Endodermal cell (in vitro differentiated cells): ENCODE results near the gene RCAN1. TPM values are rescaled to one million over a fixed set of nuclear protein-coding genes. Genes with fewer than 3 reads are reported as not detected.

Source experiments
- DNase-seq: peaks from one replicate; pipeline ENCODE4 v3.0.0-alpha.2; 2017
- H3K27ac ChIP-seq: 2 replicates; pipeline ENCODE4 v1.5.1; 2013; ENCODE audit warnings: mild to moderate bottlenecking, low read depth, low read length, moderate library complexity
- H3K27me3 ChIP-seq: 2 replicates; pipeline ENCODE4 v1.6.1; 2013; ENCODE audit warnings: mild to moderate bottlenecking, low read length, moderate library complexity; ENCODE audit not compliant: insufficient read depth, control insufficient read depth, poor library complexity, severe bottlenecking
- H3K36me3 ChIP-seq: 2 replicates; pipeline ENCODE4 v1.7.0; 2013; ENCODE audit warnings: mild to moderate bottlenecking, low read length, moderate library complexity; ENCODE audit not compliant: control insufficient read depth, insufficient read depth
- H3K4me1 ChIP-seq: one replicate; pipeline ENCODE4 v1.7.0; 2013; ENCODE audit warnings: low read length; ENCODE audit not compliant: control insufficient read depth, insufficient read depth
- H3K4me3 ChIP-seq: 2 replicates; pipeline ENCODE4 v1.5.1; 2013; ENCODE audit warnings: mild to moderate bottlenecking, low read length, moderate library complexity
- H3K9ac ChIP-seq: 2 replicates; pipeline ENCODE4 v1.6.1; 2013; ENCODE audit warnings: mild to moderate bottlenecking, low read length, moderate library complexity; ENCODE audit not compliant: poor library complexity, severe bottlenecking; ENCODE audit errors: extremely low read depth
- H3K9me3 ChIP-seq: 2 replicates; pipeline ENCODE4 v1.6.1; 2013; ENCODE audit warnings: mild to moderate bottlenecking, low read length, moderate library complexity; ENCODE audit not compliant: control insufficient read depth
- H3K27ac Mint-ChIP-seq: 2 replicates; pipeline ENCODE4 v1.8.0; 2020; ENCODE audit warnings: mixed read lengths
- H3K27me3 Mint-ChIP-seq: 2 replicates; pipeline ENCODE4 v1.8.0; 2021; ENCODE audit warnings: mild to moderate bottlenecking, mixed read lengths; ENCODE audit not compliant: insufficient read depth
- H3K36me3 Mint-ChIP-seq: 2 replicates; pipeline ENCODE4 v1.8.0; 2020; ENCODE audit warnings: low read depth, mixed read lengths
- H3K4me1 Mint-ChIP-seq: 2 replicates; pipeline ENCODE4 v1.8.0; 2020; ENCODE audit warnings: mixed read lengths
- H3K4me3 Mint-ChIP-seq: 2 replicates; pipeline ENCODE4 v1.8.0; 2020; ENCODE audit warnings: mild to moderate bottlenecking, moderate library complexity, mixed read lengths
- H3K9me3 Mint-ChIP-seq: 2 replicates; pipeline ENCODE4 v1.8.0; 2020; ENCODE audit warnings: mild to moderate bottlenecking, mixed read lengths
- WGBS, 2 experiments: methylation state at CpG; one replicate each; pipeline versions ENCODE4 v1.1.5 to v1.1.7; 2013; ENCODE audit warnings: missing lambda C conversion rate in 2 of 2, mixed read lengths in 1 of 2; ENCODE audit not compliant: insufficient coverage in 1 of 2, insufficient read length in 1 of 2; 5-methylcytosine and 5-hydroxymethylcytosine counted together
- total RNA-seq, 2 donors: library from RNA; stranded (reverse); fragmentation: NEBNext Ultra II Directional in 1 of 2; extraction: Animal tissue kit (Norgen Biotek cat#: 25700) in 1 of 2; gene quantifications; 2 replicates in 1 of 2; 3 replicates in 1 of 2; pipeline ENCODE4 v1.2.1, GENCODE V29; 2021
- TF ChIP-seq, protein P1 (sequence below): fragments of 200-600 bp; sonication (generic); conservative IDR thresholded peaks from 2 replicates; pipeline ENCODE4 v1.5.0; 2021; ENCODE audit warnings: antibody characterized with exemption, mild to moderate bottlenecking

Gene RCAN1
- total RNA-seq, 2 donors from 2014 or later: 6.1 to 6.7 TPM

DNA sequence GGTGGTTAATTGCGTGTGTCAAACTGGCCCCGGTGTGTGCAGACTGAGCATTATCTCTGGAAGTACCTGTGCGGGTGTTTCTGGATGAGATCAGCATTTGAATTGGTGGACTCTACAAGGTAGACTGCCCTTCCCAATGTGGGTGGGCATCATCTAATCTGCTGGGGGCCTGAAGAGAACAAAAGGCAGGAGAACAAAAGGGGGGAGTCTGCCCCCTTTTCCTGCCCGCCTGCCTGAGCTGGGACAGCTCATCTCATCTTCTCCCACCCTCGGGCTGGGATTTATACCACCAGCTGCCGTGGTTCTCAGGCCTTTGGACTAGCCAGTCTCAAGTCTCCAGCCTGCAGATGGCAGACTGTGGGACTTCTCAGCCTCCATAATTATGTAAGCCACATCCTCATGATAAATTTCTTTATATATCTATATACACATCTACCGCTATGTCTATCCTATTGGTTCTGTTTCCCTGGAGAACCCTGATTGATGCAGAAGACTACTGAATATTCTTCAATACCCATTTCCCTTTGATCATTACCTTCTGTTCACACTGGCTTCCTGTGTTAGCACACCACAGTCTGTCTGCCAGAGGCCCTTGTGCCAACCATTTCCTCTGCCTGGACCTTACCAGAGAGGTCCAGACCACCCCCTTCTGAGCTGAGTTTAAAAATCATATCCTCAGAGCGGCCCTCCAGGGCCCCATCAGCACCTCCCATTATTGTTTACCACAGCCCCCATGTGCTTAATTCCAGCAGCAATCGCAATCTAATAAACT, 25.2 kb downstream of the RCAN1 start:
- H3K9me3 Mint-ChIP-seq: peaks cover 13% of the 10 kb centered on the region
- H3K9me3 ChIP-seq: no peaks in the 10 kb centered on the region
- H3K9ac ChIP-seq: no peak overlapping the region
- H3K4me3 Mint-ChIP-seq: no peak overlapping the region
- no peak overlapping the region for H3K4me3 ChIP-seq
- TF ChIP-seq, protein P1, sequence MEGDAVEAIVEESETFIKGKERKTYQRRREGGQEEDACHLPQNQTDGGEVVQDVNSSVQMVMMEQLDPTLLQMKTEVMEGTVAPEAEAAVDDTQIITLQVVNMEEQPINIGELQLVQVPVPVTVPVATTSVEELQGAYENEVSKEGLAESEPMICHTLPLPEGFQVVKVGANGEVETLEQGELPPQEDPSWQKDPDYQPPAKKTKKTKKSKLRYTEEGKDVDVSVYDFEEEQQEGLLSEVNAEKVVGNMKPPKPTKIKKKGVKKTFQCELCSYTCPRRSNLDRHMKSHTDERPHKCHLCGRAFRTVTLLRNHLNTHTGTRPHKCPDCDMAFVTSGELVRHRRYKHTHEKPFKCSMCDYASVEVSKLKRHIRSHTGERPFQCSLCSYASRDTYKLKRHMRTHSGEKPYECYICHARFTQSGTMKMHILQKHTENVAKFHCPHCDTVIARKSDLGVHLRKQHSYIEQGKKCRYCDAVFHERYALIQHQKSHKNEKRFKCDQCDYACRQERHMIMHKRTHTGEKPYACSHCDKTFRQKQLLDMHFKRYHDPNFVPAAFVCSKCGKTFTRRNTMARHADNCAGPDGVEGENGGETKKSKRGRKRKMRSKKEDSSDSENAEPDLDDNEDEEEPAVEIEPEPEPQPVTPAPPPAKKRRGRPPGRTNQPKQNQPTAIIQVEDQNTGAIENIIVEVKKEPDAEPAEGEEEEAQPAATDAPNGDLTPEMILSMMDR: no peak
- H3K27me3 Mint-ChIP-seq: peaks cover 2% of the 10 kb centered on the region
- no peaks in the 10 kb centered on the region for H3K4me1 Mint-ChIP-seq
- WGBS, 2 experiments: 94 to 97% methylated on average over 8 to 9 of the region's 9 CpGs
- no peaks in the 10 kb centered on the region for H3K36me3 Mint-ChIP-seq
- no peak overlapping the region for H3K27ac Mint-ChIP-seq
- peak; percentile 9 for DNase-seq
- H3K27ac ChIP-seq: no peak overlapping the region
- H3K4me1 ChIP-seq: no peaks in the 10 kb centered on the region
- no peaks in the 10 kb centered on the region for H3K27me3 ChIP-seq
- H3K36me3 ChIP-seq: no peaks in the 10 kb centered on the region

DNA sequence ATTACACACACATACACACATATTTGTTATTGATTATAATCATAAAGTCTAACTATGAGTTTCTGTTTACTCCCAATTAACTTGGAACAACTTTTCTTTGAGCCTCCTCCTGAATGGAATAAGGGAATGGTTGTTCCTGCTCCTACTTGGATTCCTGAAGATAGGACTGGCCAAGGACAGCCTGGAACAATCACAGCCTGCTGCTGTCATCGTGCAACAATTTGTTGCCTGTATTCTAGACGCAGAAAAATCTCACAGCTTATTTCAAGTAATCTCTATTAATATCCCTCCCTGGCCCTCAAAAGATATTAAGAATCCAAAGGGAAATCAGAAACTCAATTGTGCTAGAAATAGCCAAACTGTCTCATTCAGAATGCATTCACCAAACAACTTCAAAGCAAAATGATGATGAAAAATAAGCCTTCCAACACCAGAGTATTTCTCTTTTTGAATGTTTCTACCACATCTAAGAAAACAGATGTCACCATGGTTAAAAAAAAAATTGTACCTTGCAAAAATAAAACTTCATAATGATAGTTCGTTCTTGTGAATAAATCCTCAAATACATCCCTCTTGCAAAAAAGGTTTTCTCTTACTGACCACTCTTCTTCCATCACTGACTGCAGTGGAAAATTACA, 30.9 kb downstream of the RCAN1 start:
- no peaks in the 10 kb centered on the region for H3K27me3 ChIP-seq
- H3K9me3 ChIP-seq: no peaks in the 10 kb centered on the region
- no peaks in the 10 kb centered on the region for H3K4me1 ChIP-seq
- Mint-ChIP-seq H3K27ac (no peak overlapping the region), H3K36me3 (no peaks in the 10 kb centered on the region), H3K4me3 (no peak overlapping the region), H3K4me1 (no peaks in the 10 kb centered on the region), H3K9me3 (peaks cover 13% of the 10 kb centered on the region), H3K27me3 (no peaks in the 10 kb centered on the region)
- H3K27ac ChIP-seq: no peak overlapping the region
- TF ChIP-seq, protein P1: no peak
- no peak for DNase-seq
- no peak overlapping the region for H3K9ac ChIP-seq
- 89 to 91% methylated on average over 1 to 3 of the region's 3 CpGs for WGBS, 2 experiments
- no peak overlapping the region for H3K4me3 ChIP-seq
- H3K36me3 ChIP-seq: no peaks in the 10 kb centered on the region

GRCh38 chr21:34582506-34583150, 32.3 kb downstream of the RCAN1 start:
- TF ChIP-seq, protein P1: peak; percentile 76
- H3K36me3 ChIP-seq: no peaks in the 10 kb centered on the region
- 86 to 87% methylated on average over 3 to 10 of the region's 10 CpGs for WGBS, 2 experiments
- no peaks in the 10 kb centered on the region for H3K9me3 ChIP-seq
- no peak overlapping the region for H3K4me3 ChIP-seq
- no peaks in the 10 kb centered on the region for H3K4me1 ChIP-seq
- no peaks in the 10 kb centered on the region for H3K27me3 Mint-ChIP-seq
- no peak overlapping the region for H3K27ac ChIP-seq
- H3K27ac Mint-ChIP-seq: no peak overlapping the region
- peak; percentile 67 for DNase-seq
- no peak overlapping the region for H3K4me3 Mint-ChIP-seq
- H3K36me3 Mint-ChIP-seq: no peaks in the 10 kb centered on the region
- no peaks in the 10 kb centered on the region for H3K27me3 ChIP-seq
- H3K9me3 Mint-ChIP-seq: peaks cover 8% of the 10 kb centered on the region
- no peaks in the 10 kb centered on the region for H3K4me1 Mint-ChIP-seq
- no peak overlapping the region for H3K9ac ChIP-seq
